Endothelial cell of umbilical vein (primary cell): ENCODE measurements around the gene PLA2G12B. TPM values are rescaled to one million over a fixed set of nuclear protein-coding genes. Genes with fewer than 3 reads are reported as not detected.
"Not testable (repeated sequence)": the region's sequence is repeated elsewhere in the genome, so short reads cannot be mapped to it uniquely, and the experiment has no call there.

ENCODE experiments used
- BruUV-seq: library from RNA; stranded (reverse); fragments of 400-500 nt; replicated peaks from 2 replicates; lab custom pipeline; 2021; lab: Mats Ljungman, UMichigan
- CTCF ChIA-PET: fragments of 300-600, 350-600 bp; sonication (Branson Sonifier 250); formaldehyde crosslinking; loops from one replicate; lab custom pipeline; 2021; ENCODE audit warnings: antibody characterized with exemption, inconsistent platforms; lab: Charles Lee
- POLR2A ChIA-PET: fragments of 300-600, 350-600 bp; sonication (Branson Sonifier 250); formaldehyde crosslinking; loops from one replicate; lab custom pipeline; 2021; ENCODE audit warnings: antibody characterized with exemption, inconsistent platforms; lab: Charles Lee
- DNase-seq: peaks from one replicate; pipeline ENCODE4 v3.0.0-alpha.2; 2011; ENCODE audit warnings: low read depth, low spot score
- FAIRE-seq: peaks from 2 replicates; lab custom pipeline; 2011; peaks lifted over from hg19 to GRCh38; lab: Jason Lieb, UNC
- H2AFZ ChIP-seq: 2 replicates; pipeline ENCODE4 v1.6.0; 2012; ENCODE audit warnings: low read depth, low read length, control low read depth, inconsistent platforms
- H3K27ac ChIP-seq: 2 replicates; pipeline ENCODE4 v1.5.1; 2011; ENCODE audit warnings: low read depth, mild to moderate bottlenecking, control low read depth, low read length, moderate library complexity; ENCODE audit not compliant: insufficient read depth
- H3K27me3 ChIP-seq, 2 experiments: 2 replicates each; pipeline versions ENCODE4 v1.6.0 to v1.6.1; 2011; ENCODE audit warnings: low read length in 2 of 2, mixed read lengths in 1 of 2; ENCODE audit not compliant: control insufficient read depth in 2 of 2, insufficient read depth in 2 of 2
- H3K36me3 ChIP-seq, 2 experiments: 2 replicates in 1 of 2; 3 replicates in 1 of 2; pipeline ENCODE4 v1.5.1; 2011; ENCODE audit warnings: low read length in 2 of 2, mild to moderate bottlenecking in 1 of 2, moderate library complexity in 1 of 2; ENCODE audit not compliant: control insufficient read depth in 2 of 2, insufficient read depth in 2 of 2; ENCODE audit errors: extremely low read depth in 1 of 2
- H3K4me1 ChIP-seq: 3 replicates; pipeline ENCODE4 v1.5.1; 2011; ENCODE audit warnings: mild to moderate bottlenecking, low read length; ENCODE audit not compliant: control insufficient read depth, insufficient read depth; ENCODE audit errors: extremely low read depth
- H3K4me2 ChIP-seq: 2 replicates; pipeline ENCODE4 v1.6.1; 2011; ENCODE audit warnings: low read length, control low read depth, mixed read lengths; ENCODE audit not compliant: insufficient read depth
- H3K4me3 ChIP-seq, 3 experiments: fragments of 200-600 bp in 1 of 3; sonication (generic), shearing (Covaris generic) in 1 of 3; replicated peaks in 1 of 3; 2 replicates each; pipeline ENCODE4 v1.5.1; 2011 to 2016; ENCODE audit warnings: control low read depth in 3 of 3, low read length in 3 of 3, mild to moderate bottlenecking in 2 of 3, inconsistent platforms in 1 of 3, low read depth in 1 of 3, moderate library complexity in 1 of 3; ENCODE audit not compliant: insufficient read depth in 1 of 3
- H3K79me2 ChIP-seq: 2 replicates; pipeline ENCODE4 v1.6.0; 2012; ENCODE audit warnings: low read length, inconsistent platforms; ENCODE audit not compliant: control insufficient read depth, insufficient read depth
- H3K9ac ChIP-seq: replicated peaks from 2 replicates; pipeline ENCODE3; 2011; ENCODE audit warnings: low read length, control low read depth; ENCODE audit not compliant: insufficient read depth; ENCODE audit errors: extremely low read depth
- H3K9me1 ChIP-seq: replicated peaks from 3 replicates; pipeline ENCODE4 v1.6.0; 2011; ENCODE audit warnings: mild to moderate bottlenecking, low read length; ENCODE audit not compliant: control insufficient read depth, insufficient read depth; ENCODE audit errors: extremely low read depth
- H3K9me3 ChIP-seq: replicated peaks from 2 replicates; pipeline ENCODE4 v1.5.1; 2012; ENCODE audit warnings: low read length, inconsistent platforms; ENCODE audit not compliant: control insufficient read depth, insufficient read depth
- H4K20me1 ChIP-seq: replicated peaks from 2 replicates; pipeline ENCODE3; 2011; ENCODE audit warnings: mild to moderate bottlenecking, low read length; ENCODE audit not compliant: control insufficient read depth, insufficient read depth; ENCODE audit errors: extremely low read depth
- EZH2 ChIP-seq: IDR thresholded peaks from 2 replicates; pipeline ENCODE4 v1.6.1; 2012; ENCODE audit warnings: borderline replicate concordance, low read depth, mild to moderate bottlenecking, moderate library complexity, low read length, inconsistent platforms; ENCODE audit not compliant: severe bottlenecking
- FOS ChIP-seq: IDR thresholded peaks from 2 replicates; pipeline ENCODE4 v1.6.1; 2011; ENCODE audit warnings: mild to moderate bottlenecking, low read length, moderate library complexity, borderline replicate concordance; ENCODE audit not compliant: insufficient read depth
- GATA2 ChIP-seq: IDR thresholded peaks from 2 replicates; pipeline ENCODE4 v1.7.0; 2011; ENCODE audit warnings: low read depth, mild to moderate bottlenecking, moderate library complexity, mixed read lengths, low read length; ENCODE audit not compliant: insufficient read length, insufficient read depth
- JUN ChIP-seq: IDR thresholded peaks from 2 replicates; pipeline ENCODE4 v1.6.1; 2011; ENCODE audit warnings: borderline replicate concordance, low read depth; ENCODE audit not compliant: insufficient read length, insufficient read depth
- MYC ChIP-seq: IDR thresholded peaks from one replicate; pipeline ENCODE4 v1.6.1; 2011; ENCODE audit warnings: mild to moderate bottlenecking, low read depth, low read length
- POLR2A ChIP-seq: IDR thresholded peaks from 2 replicates; pipeline ENCODE4 v1.6.1; 2012; ENCODE audit warnings: low read depth, mild to moderate bottlenecking, control low read depth, low read length
- POLR2AphosphoS5 ChIP-seq: IDR thresholded peaks from 2 replicates; pipeline ENCODE4 v1.6.1; 2012; ENCODE audit warnings: low read depth, mild to moderate bottlenecking, control low read depth, low read length, moderate library complexity; ENCODE audit not compliant: insufficient read depth
- dilution Hi-C: fragments of 300-500 bp; cut with MboI; formaldehyde crosslinking; loops from one replicate; pipeline ENCODE4 v1.15.0; 2019; ENCODE audit warnings: low sequenced_read_pairs; ENCODE audit not compliant: extremely low pct_ligation_motif_present
- intact Hi-C: fragments of 100-400 bp; cut with micrococcal nuclease; formaldehyde crosslinking; loops from one replicate; pipeline ENCODE4 v1.10.0; 2022
- polyA plus RNA-seq, 4 experiments: library from polyadenylated mRNA; depleted of rRNA in 3 of 4; stranded (reverse) in 3 of 4; unstranded in 1 of 4; fragments of >200 nt; gene quantifications; 2 replicates each; pipeline versions ENCODE4 v1.2.1 to v1.2.3, GENCODE V29; 2011 to 2012; ENCODE audit warnings: missing spikeins in 1 of 4
- total RNA-seq: library from RNA; stranded (reverse); gene quantifications from 2 replicates; pipeline ENCODE4 v1.2.3, GENCODE V29; 2021
- TF ChIP-seq, protein P1 (sequence below): IDR thresholded peaks from 2 replicates; pipeline ENCODE4 v1.6.1; 2011; ENCODE audit not compliant: insufficient read depth, insufficient read length
- TF ChIP-seq, protein P2 (sequence below), 2 donors: IDR thresholded peaks; 1 replicate in 1 of 2; 2 replicates in 1 of 2; pipeline ENCODE4 v1.5.1; 2011; ENCODE audit warnings: low read length in 2 of 2, mild to moderate bottlenecking in 2 of 2, moderate library complexity in 2 of 2, control low read depth in 1 of 2, inconsistent platforms in 1 of 2, low read depth in 1 of 2; ENCODE audit not compliant: insufficient read depth in 1 of 2; ENCODE audit errors: extremely low read depth in 1 of 2

Gene PLA2G12B
- total and polyA plus RNA-seq, 2 donors (not counting 3 experiments of a cell fraction or from before 2014, with no cell fraction given), result not detected

DNA sequence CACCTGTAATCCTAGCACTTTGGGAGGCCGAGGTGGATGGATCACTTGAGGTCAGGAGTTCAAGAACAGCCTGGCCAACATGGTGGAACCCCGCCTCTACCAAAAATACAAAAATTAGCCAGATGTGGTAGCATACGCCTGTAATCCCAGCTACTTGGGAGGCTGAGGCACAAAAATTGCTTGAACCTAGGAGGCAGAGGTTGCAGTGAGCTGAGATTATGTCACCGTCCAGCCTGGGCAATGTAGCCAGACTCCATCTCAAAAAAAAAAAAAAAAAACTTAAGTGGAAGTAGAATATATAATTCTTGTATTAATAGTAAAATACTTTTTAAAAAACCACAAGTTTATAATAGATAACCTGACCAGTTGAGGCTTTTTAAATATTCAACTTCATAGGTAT, 30.0 kb upstream of the PLA2G12B start:
- DNase-seq, H3K36me3 ChIP-seq, H3K27me3 ChIP-seq, H3K4me3 ChIP-seq, H3K9me3 ChIP-seq, POLR2A ChIA-PET, H4K20me1 ChIP-seq, H3K4me1 ChIP-seq, H3K9me1 ChIP-seq, H3K9ac ChIP-seq, BruUV-seq, H3K27ac ChIP-seq, dilution Hi-C loops, H3K79me2 ChIP-seq, H2AFZ ChIP-seq, CTCF ChIA-PET, intact Hi-C loops, H3K4me2 ChIP-seq: not testable (repeated sequence)
- peak; percentile 21 for FAIRE-seq

DNA sequence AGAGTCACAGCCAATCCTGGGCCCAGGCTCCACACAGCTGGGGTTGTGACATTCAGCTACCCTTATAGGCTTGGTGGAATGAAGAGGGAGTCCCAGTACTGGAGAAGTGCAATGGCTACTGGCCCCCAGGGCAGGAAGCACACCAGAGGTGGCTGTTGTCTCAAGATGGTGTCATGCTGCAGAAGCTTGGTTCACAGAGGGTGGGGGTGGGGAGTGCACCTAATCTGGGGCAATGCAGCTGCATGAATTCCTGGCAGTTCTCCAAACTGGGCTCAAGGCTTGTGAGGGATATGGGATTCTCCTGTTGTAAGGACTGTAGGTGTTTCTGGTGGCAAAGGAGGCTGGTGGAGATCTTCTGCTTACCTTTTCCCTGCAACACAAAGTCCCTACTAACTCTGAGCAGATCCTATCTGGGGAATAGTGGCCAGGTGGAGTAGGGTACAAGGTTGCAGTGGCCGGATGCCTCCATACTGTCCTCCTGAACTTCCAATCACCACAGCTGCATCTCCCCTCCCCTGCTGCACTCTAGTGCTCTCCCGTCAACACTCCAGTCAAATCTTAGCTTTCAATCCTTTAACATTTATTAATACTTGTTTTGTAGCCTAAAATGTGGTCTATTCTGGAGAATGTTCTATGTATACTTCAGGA, 27.4 kb upstream of the PLA2G12B start:
- Histone ChIP-seq H3K36me3 (no peaks in the 10 kb centered on the region), H2AFZ (no peak overlapping the region), H3K9ac (no peak overlapping the region), H3K4me3 (no peak overlapping the region), H3K27ac (no peak overlapping the region), H4K20me1 (no peaks in the 10 kb centered on the region), H3K4me1 (no peaks in the 10 kb centered on the region), H3K4me2 (no peak overlapping the region), H3K9me3 (no peaks in the 10 kb centered on the region), H3K9me1 (no peaks in the 10 kb centered on the region), H3K79me2 (no peaks in the 10 kb centered on the region), H3K27me3 (no peaks in the 10 kb centered on the region)
- ChIA-PET POLR2A (no interaction called here), CTCF (no interaction called here)
- dilution Hi-C loops, result no loop called here
- intact Hi-C loops, result no loop called here
- no TSS peak for BruUV-seq
- DNase-seq, result no peak
- no peak for FAIRE-seq
- TF ChIP-seq JUN (no peak), MYC (no peak), EZH2 (no peak), FOS (no peak), POLR2AphosphoS5 (no peak), POLR2A (no peak), GATA2 (no peak)
- TF ChIP-seq, protein P1, sequence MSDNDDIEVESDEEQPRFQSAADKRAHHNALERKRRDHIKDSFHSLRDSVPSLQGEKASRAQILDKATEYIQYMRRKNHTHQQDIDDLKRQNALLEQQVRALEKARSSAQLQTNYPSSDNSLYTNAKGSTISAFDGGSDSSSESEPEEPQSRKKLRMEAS, result no peak
- TF ChIP-seq, protein P2, sequence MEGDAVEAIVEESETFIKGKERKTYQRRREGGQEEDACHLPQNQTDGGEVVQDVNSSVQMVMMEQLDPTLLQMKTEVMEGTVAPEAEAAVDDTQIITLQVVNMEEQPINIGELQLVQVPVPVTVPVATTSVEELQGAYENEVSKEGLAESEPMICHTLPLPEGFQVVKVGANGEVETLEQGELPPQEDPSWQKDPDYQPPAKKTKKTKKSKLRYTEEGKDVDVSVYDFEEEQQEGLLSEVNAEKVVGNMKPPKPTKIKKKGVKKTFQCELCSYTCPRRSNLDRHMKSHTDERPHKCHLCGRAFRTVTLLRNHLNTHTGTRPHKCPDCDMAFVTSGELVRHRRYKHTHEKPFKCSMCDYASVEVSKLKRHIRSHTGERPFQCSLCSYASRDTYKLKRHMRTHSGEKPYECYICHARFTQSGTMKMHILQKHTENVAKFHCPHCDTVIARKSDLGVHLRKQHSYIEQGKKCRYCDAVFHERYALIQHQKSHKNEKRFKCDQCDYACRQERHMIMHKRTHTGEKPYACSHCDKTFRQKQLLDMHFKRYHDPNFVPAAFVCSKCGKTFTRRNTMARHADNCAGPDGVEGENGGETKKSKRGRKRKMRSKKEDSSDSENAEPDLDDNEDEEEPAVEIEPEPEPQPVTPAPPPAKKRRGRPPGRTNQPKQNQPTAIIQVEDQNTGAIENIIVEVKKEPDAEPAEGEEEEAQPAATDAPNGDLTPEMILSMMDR (IDR thresholded peaks at IDR 0.05; ENCODE audit: extremely low read depth in 1 of 2, insufficient read depth in 1 of 2, low read depth in 1 of 2, low read length in 2 of 2), result no peak
